D721Med (cell line): ENCODE results near the gene KIF3C.

Experiments
- DNase-seq: peaks from one replicate; pipeline ENCODE4 v3.0.0; 2011; ENCODE audit warnings: low spot score; ENCODE audit not compliant: insufficient read length
- FAIRE-seq: peaks from 2 replicates; lab custom pipeline; 2011; peaks lifted over from hg19 to GRCh38; lab: Jason Lieb, UNC
- TF ChIP-seq, protein P1 (sequence below): IDR thresholded peaks from 2 replicates; pipeline ENCODE4 v1.5.1; 2012; ENCODE audit warnings: mild to moderate bottlenecking, control low read depth; ENCODE audit not compliant: insufficient read depth; ENCODE audit errors: missing control alignments

Gene KIF3C

DNA sequence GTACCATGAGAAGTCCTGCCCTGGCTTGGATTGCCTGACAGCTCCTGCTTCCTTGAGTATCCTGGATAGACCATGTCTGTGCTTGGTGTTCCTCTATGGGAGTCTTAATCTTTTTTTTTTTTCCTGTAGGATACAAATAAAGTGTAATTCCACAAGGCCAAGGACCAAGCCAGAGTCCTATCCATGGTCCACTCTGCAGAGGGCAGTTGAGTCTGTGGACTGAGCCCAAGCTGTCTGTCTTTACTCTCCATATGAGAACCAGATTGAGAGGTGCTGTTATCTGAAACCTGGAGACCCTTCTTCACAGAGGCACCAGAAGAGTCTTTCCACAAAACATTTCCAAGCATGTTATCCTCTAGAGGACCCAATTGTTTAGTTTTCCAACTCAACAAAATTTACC lies 1.4 kb upstream of the KIF3C start:
- FAIRE-seq, result no peak
- TF ChIP-seq, protein P1, sequence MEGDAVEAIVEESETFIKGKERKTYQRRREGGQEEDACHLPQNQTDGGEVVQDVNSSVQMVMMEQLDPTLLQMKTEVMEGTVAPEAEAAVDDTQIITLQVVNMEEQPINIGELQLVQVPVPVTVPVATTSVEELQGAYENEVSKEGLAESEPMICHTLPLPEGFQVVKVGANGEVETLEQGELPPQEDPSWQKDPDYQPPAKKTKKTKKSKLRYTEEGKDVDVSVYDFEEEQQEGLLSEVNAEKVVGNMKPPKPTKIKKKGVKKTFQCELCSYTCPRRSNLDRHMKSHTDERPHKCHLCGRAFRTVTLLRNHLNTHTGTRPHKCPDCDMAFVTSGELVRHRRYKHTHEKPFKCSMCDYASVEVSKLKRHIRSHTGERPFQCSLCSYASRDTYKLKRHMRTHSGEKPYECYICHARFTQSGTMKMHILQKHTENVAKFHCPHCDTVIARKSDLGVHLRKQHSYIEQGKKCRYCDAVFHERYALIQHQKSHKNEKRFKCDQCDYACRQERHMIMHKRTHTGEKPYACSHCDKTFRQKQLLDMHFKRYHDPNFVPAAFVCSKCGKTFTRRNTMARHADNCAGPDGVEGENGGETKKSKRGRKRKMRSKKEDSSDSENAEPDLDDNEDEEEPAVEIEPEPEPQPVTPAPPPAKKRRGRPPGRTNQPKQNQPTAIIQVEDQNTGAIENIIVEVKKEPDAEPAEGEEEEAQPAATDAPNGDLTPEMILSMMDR, result no peak
- no peak for DNase-seq

DNA sequence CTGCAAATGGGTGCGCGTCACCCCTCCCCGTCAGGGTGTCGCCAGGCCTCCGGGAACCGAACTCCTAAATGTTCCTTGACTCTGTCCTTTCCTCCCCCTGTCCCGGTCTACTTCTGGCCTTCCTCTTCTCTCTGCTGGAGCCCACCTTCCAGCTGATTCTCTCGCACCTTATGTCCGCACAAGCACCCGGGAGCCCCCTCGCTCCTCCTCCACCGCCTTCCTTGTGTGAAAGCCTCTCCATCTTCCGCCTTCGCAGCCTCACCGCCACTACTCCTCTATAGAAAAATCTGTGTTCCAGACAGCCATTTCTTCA lies 627 bp upstream of the KIF3C start:
- TF ChIP-seq, protein P1, result no peak
- FAIRE-seq (no peak), DNase-seq (no peak)

DNA sequence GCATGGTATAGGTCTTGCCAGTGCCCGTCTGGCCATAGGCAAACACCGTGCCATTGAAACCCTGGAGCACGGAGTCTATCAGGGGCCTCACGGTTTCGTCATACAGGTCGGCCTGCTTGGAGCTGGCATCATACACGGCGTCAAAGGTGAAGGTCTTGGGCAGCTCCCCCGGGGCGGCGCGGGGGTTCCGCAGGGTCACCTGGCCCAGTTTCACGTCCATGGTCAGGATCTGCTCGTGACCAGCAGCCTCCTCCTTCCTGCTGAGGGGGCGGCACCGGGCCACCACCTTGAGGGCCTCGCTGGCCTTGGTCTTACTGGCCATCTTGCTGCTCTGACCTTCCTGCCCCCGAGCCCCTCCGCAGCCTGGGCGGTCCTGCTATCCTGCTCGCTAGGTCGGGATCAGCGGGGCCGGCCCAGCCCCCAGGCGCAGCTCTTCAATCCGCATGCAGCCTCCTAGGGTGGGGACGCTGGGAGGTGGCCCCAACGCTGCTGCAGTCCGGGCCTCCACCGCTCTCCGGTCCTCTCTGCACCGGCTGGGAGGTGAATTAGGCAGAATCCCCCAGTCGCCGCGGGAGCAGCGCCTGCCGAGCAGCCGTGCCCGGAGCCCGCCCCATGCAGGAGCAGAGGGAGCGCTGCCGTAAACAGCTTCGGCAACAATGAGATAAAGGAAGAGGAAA lies 563 bp downstream of the KIF3C start:
- FAIRE-seq, result no peak
- TF ChIP-seq, protein P1, result no peak

DNA sequence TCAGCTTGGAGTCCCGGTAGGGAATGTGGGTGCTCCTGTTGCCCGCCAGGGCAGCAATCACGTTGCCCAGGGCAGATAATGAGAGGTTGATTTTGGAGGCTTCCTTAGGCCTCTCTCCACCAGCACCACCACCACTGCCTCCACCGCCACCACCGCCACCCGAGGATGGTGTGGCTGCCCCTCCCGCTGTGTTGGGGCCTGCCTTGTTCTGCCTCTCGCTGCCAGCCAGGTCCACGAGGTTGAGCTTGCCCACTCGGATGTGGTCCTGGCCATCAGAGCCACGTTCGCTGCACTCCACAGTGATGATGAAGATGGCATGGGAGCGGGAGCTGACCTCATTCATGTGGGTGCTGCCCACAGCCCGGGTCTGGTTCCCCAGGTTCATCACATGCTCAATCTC lies 1.3 kb downstream of the KIF3C start:
- TF ChIP-seq, protein P1, result no peak
- FAIRE-seq (no peak), DNase-seq (no peak)

More for the DNA sequence above, 563 bp downstream of the KIF3C start:
- DNase-seq, result no peak

DNA sequence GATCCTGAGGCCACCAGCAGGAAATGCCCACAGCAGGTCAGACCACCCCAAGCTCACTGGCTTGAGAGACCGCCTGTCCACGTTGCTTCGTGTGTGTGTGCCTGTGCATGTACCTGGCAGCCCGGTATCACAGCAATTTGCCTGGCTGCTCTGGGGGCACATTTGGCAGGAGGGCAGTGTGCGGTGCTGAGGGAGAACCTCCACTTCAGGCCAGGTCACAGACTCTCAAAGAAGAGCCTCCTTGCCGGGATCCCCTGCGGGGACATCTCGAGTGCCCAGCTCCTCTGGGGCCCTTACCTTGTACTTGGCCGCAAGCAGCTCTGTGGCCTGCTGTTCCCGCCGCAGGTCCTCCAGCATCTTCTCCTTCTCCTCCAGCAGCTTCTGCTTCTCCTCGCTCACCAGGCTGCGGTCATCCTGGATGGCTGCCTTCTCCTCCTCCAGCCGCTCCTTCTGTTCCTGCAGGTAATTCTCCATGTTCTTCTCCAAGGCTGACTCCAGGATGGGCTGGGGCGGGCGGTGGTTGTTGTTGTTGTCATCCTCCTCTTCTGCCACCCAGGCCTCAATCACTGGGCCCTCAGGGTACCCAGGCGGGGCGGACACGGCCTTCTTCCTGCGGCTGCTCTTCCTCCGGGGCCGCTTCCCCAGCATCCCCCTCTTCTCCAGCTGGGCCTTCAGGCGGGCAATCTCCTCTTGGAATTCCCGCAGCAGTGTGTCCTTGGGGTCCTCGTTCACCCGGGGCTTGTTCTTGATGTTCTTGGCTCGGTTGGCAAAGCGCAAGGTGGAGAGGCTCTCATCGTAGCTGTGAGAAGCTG lies 2.0 kb downstream of the KIF3C start:
- DNase-seq, result no peak
- TF ChIP-seq, protein P1, result no peak
- no peak for FAIRE-seq

DNA sequence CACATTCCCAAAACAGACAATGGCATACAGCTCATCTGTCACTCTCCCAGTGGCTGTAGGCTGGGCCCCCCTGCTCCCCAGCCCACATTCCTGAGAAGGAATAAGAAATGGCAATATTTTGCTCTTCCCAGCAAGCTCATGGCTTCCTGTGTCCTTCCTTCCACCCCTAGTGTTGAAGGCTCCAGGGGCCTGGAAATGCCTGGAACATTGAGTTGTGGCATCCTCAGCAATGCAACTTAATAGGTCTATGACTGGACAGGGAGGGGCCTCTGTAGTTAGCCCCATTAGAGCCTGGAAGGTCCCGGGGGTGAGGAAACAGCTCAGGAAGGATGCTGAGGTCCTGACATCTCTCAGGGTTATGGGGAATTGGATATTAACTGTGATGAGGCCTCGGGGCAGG lies 3.3 kb downstream of the KIF3C start:
- DNase-seq, result no peak
- no peak for FAIRE-seq

More for the DNA sequence above, 3.3 kb downstream of the KIF3C start:
- TF ChIP-seq, protein P1, result no peak
